ENCODE results near the gene GINS1. TPM values are rescaled to one million over a fixed set of nuclear protein-coding genes. Genes with fewer than 3 reads are reported as not detected.

Gene GINS1
- 8.8 and 14.9 TPM in 2 replicates for total RNA-seq

DNA sequence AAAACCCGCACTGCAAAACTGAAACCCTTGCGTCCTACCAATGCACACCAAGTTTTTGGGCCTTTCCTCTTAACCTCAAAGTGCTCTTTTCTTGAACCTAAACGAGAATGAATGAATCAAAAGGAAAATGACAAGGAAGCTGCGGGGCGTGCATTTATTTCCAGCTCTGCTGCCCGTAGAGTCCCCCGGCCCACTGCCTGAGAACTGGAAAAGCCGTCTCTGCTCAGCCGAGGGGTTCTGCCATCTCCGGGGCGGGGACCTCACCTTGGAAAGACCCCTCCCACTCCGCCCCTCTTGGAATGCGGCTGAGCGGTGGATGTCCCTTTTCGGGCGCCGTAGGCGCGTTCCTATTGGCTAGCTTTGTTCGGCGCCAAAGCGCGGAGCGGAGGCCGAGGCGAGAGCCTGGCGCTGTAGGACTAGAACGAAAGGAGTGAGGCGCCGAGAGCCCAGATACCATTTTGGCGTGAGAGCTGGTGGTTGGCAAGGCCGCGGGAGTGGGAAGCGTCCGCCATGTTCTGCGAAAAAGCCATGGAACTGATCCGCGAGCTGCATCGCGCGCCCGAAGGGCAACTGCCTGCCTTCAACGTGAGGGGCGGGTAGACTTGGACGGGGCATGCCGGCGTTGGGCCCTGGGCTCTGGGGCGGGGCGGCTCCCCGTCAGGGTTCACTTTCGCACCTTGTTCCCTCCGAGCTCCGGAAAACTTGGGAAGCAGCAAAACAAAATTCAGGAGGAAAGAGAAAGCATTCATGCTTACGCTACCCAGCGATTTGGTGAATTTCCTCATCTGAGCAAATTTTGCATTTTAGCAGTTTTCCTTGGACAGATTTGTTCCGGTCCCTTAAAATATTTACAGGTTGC, at the start of gene GINS1:
TSS of gene GINS1 (plus strand) at position 363 of the 859 bp plus-strand sequence. CDS start at position 511, 148 bp downstream.

DNA sequence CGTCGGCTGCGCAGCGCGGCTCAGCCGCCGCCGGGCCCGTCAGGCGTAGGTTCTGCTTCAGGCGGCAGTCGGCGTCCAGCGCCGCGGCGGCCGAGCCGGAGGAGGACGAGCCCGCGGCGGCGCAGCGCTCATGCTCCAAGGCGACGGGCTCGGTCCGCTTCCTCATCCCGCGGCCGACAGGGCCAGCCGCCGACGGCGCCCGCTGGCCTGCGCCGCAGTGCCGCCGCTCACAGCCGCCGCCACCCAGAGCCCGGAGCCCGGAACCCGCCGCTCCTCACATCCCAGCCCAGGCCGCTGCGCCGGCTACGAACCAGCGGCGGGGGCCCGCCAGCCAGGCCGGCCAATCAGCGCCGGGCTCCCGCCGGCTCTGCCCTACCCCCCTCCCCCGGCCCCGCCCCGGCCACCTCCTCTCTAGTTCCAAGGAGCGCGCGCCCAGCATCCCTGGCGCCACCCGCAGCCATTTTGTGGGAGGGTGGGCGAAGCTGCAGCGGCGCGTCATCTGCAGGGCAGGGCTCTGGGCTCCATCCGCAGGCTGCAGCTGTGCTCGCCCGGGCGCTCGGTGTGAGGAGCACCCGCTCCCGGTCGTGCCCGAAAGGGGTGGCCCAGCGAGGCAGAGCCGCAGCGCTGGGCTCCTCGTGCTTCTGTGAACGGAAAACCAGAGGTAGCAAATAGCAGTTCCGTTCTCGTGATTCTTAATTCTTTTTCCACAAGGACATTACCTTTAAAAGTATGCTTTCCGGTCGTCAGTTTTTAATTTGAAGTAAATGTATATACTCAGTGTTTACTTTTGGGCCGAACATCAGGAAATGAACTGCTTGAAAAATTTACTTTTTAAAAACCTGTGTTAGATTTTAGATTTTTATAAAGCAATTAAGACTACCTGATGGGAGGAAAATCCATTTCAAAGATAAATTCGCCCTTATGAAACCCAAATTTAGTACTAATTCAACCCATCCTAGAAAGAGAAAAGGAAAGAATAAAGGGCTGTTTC, 16.6 kb upstream of the GINS1 start, which contains the start of gene ABHD12:
TSS of gene ABHD12 (minus strand) at position 298 of the 991 bp plus-strand sequence. CDS start at position 166, 132 bp downstream.

Other genes with a start within 250 kb of the GINS1 start
- gene ENTPD6, start 212.0 kb upstream of the GINS1 start, total RNA-seq: 40.0 and 67.7 TPM in 2 replicates
- gene PYGB, start 159.6 kb upstream of the GINS1 start, total RNA-seq: 58.1 and 101 TPM in 2 replicates
- 23.6 and 39.0 TPM in 2 replicates for gene ABHD12, start 16.8 kb upstream of the GINS1 start, total RNA-seq
- 4.4 and 23.9 TPM in 2 replicates for gene NINL, start 177.9 kb downstream of the GINS1 start, total RNA-seq
- gene NANP, start 216.3 kb downstream of the GINS1 start, total RNA-seq: 4.2 and 7.6 TPM in 2 replicates